GM19397 (cell line): ENCODE measurements around the gene CDC45.

ENCODE experiments used
- ATAC-seq: cut with Tn5 transposase; IDR thresholded peaks from one replicate; pipeline ENCODE4 v1.9.1; 2021; ENCODE audit warnings: mild to moderate bottlenecking, moderate library complexity; ENCODE audit not compliant: unreplicated experiment

The CDC45 gene

GRCh38 chr22:19466848-19467752, 12.6 kb upstream of the CDC45 start:
- no peak for ATAC-seq

- no peak for ATAC-seq
These were observed 11.8 kb upstream of the CDC45 start for GRCh38 chr22:19467912-19468311.

- no peak for ATAC-seq
These were observed 10.3 kb upstream of the CDC45 start for GRCh38 chr22:19469421-19469820.

- ATAC-seq, result no peak
These were observed 9.7 kb upstream of the CDC45 start for GRCh38 chr22:19470010-19470409.

GRCh38 chr22:19471572-19471971, 8.1 kb upstream of the CDC45 start:
- ATAC-seq, result no peak

- ATAC-seq, result no peak
These were observed 7.5 kb upstream of the CDC45 start for GRCh38 chr22:19472233-19472632.

- no peak for ATAC-seq
These were observed 6.1 kb upstream of the CDC45 start for GRCh38 chr22:19473578-19473977.

- ATAC-seq, result no peak
These were observed 3.7 kb upstream of the CDC45 start for GRCh38 chr22:19476023-19476422.

GRCh38 chr22:19477321-19478044, 2.2 kb upstream of the CDC45 start:
- no peak for ATAC-seq

- ATAC-seq, result no peak
These were observed 1.4 kb upstream of the CDC45 start for GRCh38 chr22:19478045-19478900.

GRCh38 chr22:19478901-19479354, 792 bp upstream of the CDC45 start, which contains the start of gene UFD1:
Gene UFD1, minus strand, starts transcription at chr22:19479193. Its CDS starts 108 bp downstream, at chr22:19479085.
- peak; percentile 50 for ATAC-seq

GRCh38 chr22:19480173-19480568, 451 bp downstream of the CDC45 start:
- ATAC-seq, result no peak

GRCh38 chr22:19480789-19481188, 1.1 kb downstream of the CDC45 start:
- ATAC-seq, result no peak

- ATAC-seq, result no peak
These were observed 2.6 kb downstream of the CDC45 start for GRCh38 chr22:19482297-19482696.

- no peak for ATAC-seq
These were observed 3.9 kb downstream of the CDC45 start for GRCh38 chr22:19483481-19484244.

- no peak for ATAC-seq
These were observed 8.6 kb downstream of the CDC45 start for GRCh38 chr22:19488285-19488684.

GRCh38 chr22:19488884-19489843, 9.4 kb downstream of the CDC45 start:
- no peak for ATAC-seq

- no peak for ATAC-seq
These were observed 11.0 kb downstream of the CDC45 start for GRCh38 chr22:19490628-19491230.
